ENCODE results near the gene NLK.

- no peak for TF ChIP-seq EZH2 (IDR thresholded peaks at IDR 0.05; ENCODE audit: low read length, unreplicated experiment)
- no peak for TF ChIP-seq CTCF (conservative IDR thresholded peaks at IDR 0.05; ENCODE audit: low read depth, low read length)
Measured at GRCh38 chr17:28069061-28069460, 26.6 kb downstream of the NLK start.
